ENCODE data around the gene AGAP1. TPM values are rescaled to one million over a fixed set of nuclear protein-coding genes. Genes with fewer than 3 reads are reported as not detected.

AGAP1 gene
- total and polyA plus RNA-seq, 7 donors, result 4.2 to 21.6 (median 16.6) TPM

GRCh38 chr2:235582729-235583128, 88.9 kb downstream of the AGAP1 start:
- H3K4me1 ChIP-seq, result peaks cover 4% of the 10 kb centered on the region
- no peak overlapping the region for H3K4me3 ChIP-seq
- H3K27ac ChIP-seq, result no peak overlapping the region
- no peak for ATAC-seq
- no peaks in the 10 kb centered on the region for H3K27me3 ChIP-seq (ENCODE audit: insufficient read depth in 3 of 3, low read length in 2 of 3)
- no peaks in the 10 kb centered on the region for H3K9me3 ChIP-seq
- DNase-seq, result no peak
- intact Hi-C loops (cut with DNase I), result no loop called here
- no peaks in the 10 kb centered on the region for H3K36me3 ChIP-seq (ENCODE audit: insufficient read depth in 1 of 2, low read depth in 1 of 2)
- no peak for TF ChIP-seq CTCF (IDR thresholded peaks at IDR 0.05)
- 76 to 79% (median 78%) methylated on average over 7 of the region's 7 CpGs for WGBS, 3 donors

- no peaks in the 10 kb centered on the region for H3K36me3 ChIP-seq (ENCODE audit: insufficient read depth in 1 of 2, low read depth in 1 of 2)
- no peaks in the 10 kb centered on the region for H3K4me1 ChIP-seq
- WGBS, 3 donors, result 95 to 99% (median 98%) methylated on average over 6 of the region's 6 CpGs
- H3K9me3 ChIP-seq, result no peaks in the 10 kb centered on the region
- H3K27ac ChIP-seq, result no peak overlapping the region
- intact Hi-C loops (cut with DNase I), result no loop called here
- no peak for DNase-seq
- no peaks in the 10 kb centered on the region for H3K27me3 ChIP-seq (ENCODE audit: insufficient read depth in 3 of 3, low read length in 2 of 3)
- H3K4me3 ChIP-seq, result no peak overlapping the region
- TF ChIP-seq CTCF (IDR thresholded peaks at IDR 0.05), result no peak
- no peak for ATAC-seq
Measured at GRCh38 chr2:235583144-235583543, 89.3 kb downstream of the AGAP1 start.

GRCh38 chr2:235583925-235584637, 90.2 kb downstream of the AGAP1 start:
- no peak overlapping the region for H3K4me3 ChIP-seq
- peaks cover 6% of the 10 kb centered on the region for H3K4me1 ChIP-seq
- H3K9me3 ChIP-seq, result no peaks in the 10 kb centered on the region
- H3K27ac ChIP-seq, result no peak overlapping the region
- TF ChIP-seq CTCF (IDR thresholded peaks at IDR 0.05), result no peak
- DNase-seq, result no peak
- no peak for ATAC-seq
- no peaks in the 10 kb centered on the region for H3K27me3 ChIP-seq (ENCODE audit: insufficient read depth in 3 of 3, low read length in 2 of 3)
- intact Hi-C loops (cut with DNase I), result no loop called here
- no peaks in the 10 kb centered on the region for H3K36me3 ChIP-seq (ENCODE audit: insufficient read depth in 1 of 2, low read depth in 1 of 2)
- 81 to 91% (median 87%) methylated on average over 8 of the region's 8 CpGs for WGBS, 3 donors

GRCh38 chr2:235584638-235585007, 90.8 kb downstream of the AGAP1 start:
- no peak for DNase-seq
- Histone ChIP-seq H3K27me3 (ENCODE audit: insufficient read depth in 3 of 3, low read length in 2 of 3) (no peaks in the 10 kb centered on the region), H3K36me3 (ENCODE audit: insufficient read depth in 1 of 2, low read depth in 1 of 2) (no peaks in the 10 kb centered on the region), H3K27ac (no peak overlapping the region), H3K9me3 (no peaks in the 10 kb centered on the region), H3K4me1 (peaks cover 6% of the 10 kb centered on the region), H3K4me3 (no peak overlapping the region)
- intact Hi-C loops (cut with DNase I), result no loop called here
- WGBS, 3 donors, result 88 to 92% (median 90%) methylated on average over 10 of the region's 10 CpGs
- ATAC-seq, result no peak
- no peak for TF ChIP-seq CTCF (IDR thresholded peaks at IDR 0.05)

- DNase-seq (no peak), ATAC-seq (no peak)
- Histone ChIP-seq H3K4me1 (peaks cover 6% of the 10 kb centered on the region), H3K36me3 (ENCODE audit: insufficient read depth in 1 of 2, low read depth in 1 of 2) (no peaks in the 10 kb centered on the region), H3K4me3 (no peak overlapping the region), H3K9me3 (no peaks in the 10 kb centered on the region), H3K27me3 (ENCODE audit: insufficient read depth in 3 of 3, low read length in 2 of 3) (no peaks in the 10 kb centered on the region), H3K27ac (no peak overlapping the region)
- intact Hi-C loops (cut with DNase I), result no loop called here
- 90 to 93% (median 91%) methylated on average over 9 of the region's 9 CpGs for WGBS, 3 donors
- TF ChIP-seq CTCF (IDR thresholded peaks at IDR 0.05), result no peak
Measured at GRCh38 chr2:235587202-235587601, 93.4 kb downstream of the AGAP1 start.
